Keratinocyte (primary cell): ENCODE results near the gene DPYD. TPM values are rescaled to one million over a fixed set of nuclear protein-coding genes. Genes with fewer than 3 reads are reported as not detected.

ENCODE experiments used
- DNase-seq: peaks from one replicate; pipeline ENCODE4 v3.0.0-alpha.2; 2011; ENCODE audit warnings: low read depth, missing footprints, low spot score
- FAIRE-seq: peaks from 2 replicates; lab custom pipeline; 2011; peaks lifted over from hg19 to GRCh38; lab: Jason Lieb, UNC
- H2AFZ ChIP-seq: 2 replicates; pipeline ENCODE4 v1.6.0; 2012; ENCODE audit warnings: low read length, control low read depth, inconsistent platforms; ENCODE audit not compliant: control insufficient read depth
- H3K27ac ChIP-seq: 2 replicates; pipeline ENCODE4 v1.5.1; 2011; ENCODE audit warnings: low read length; ENCODE audit not compliant: control insufficient read depth, insufficient read depth
- H3K27me3 ChIP-seq: 3 replicates; pipeline ENCODE4 v1.6.0; 2011; ENCODE audit warnings: low read length; ENCODE audit not compliant: control insufficient read depth, insufficient read depth; ENCODE audit errors: extremely low read depth
- H3K36me3 ChIP-seq, 2 experiments: 2 replicates in 1 of 2; 3 replicates in 1 of 2; pipeline ENCODE4 v1.5.1; 2011; ENCODE audit warnings: low read length in 2 of 2, mild to moderate bottlenecking in 1 of 2; ENCODE audit not compliant: control insufficient read depth in 2 of 2, insufficient read depth in 2 of 2; ENCODE audit errors: extremely low read depth in 1 of 2
- H3K4me1 ChIP-seq: 3 replicates; pipeline ENCODE4 v1.5.1; 2011; ENCODE audit warnings: low read length; ENCODE audit not compliant: control insufficient read depth, insufficient read depth; ENCODE audit errors: extremely low read depth
- H3K4me2 ChIP-seq: 3 replicates; pipeline ENCODE4 v1.6.0; 2011; ENCODE audit warnings: low read depth, low read length; ENCODE audit not compliant: control insufficient read depth, insufficient read depth; ENCODE audit errors: extremely low read depth
- H3K4me3 ChIP-seq, 3 experiments: fragments of 200-600 bp in 1 of 3; sonication (generic) in 1 of 3; 2 replicates in 2 of 3; 3 replicates in 1 of 3; pipeline ENCODE4 v1.5.1; 2011 to 2016; ENCODE audit warnings: low read length in 3 of 3, mild to moderate bottlenecking in 3 of 3, control low read depth in 2 of 3, inconsistent platforms in 1 of 3, low read depth in 1 of 3, mixed read lengths in 1 of 3, mixed run types in 1 of 3, moderate library complexity in 1 of 3; ENCODE audit not compliant: control insufficient read depth in 2 of 3, insufficient read depth in 2 of 3; ENCODE audit errors: extremely low read depth in 1 of 3
- H3K79me2 ChIP-seq: 2 replicates; pipeline ENCODE4 v1.6.0; 2012; ENCODE audit warnings: low read length; ENCODE audit not compliant: control insufficient read depth, insufficient read depth
- H3K9ac ChIP-seq: 3 replicates; pipeline ENCODE4 v1.6.0; 2011; ENCODE audit warnings: low read length; ENCODE audit not compliant: control insufficient read depth, insufficient read depth; ENCODE audit errors: extremely low read depth
- H3K9me1 ChIP-seq: 3 replicates; pipeline ENCODE4 v1.6.0; 2011; ENCODE audit warnings: low read length; ENCODE audit not compliant: control insufficient read depth, insufficient read depth; ENCODE audit errors: extremely low read depth
- H3K9me3 ChIP-seq: 2 replicates; pipeline ENCODE4 v1.5.1; 2012; ENCODE audit warnings: low read depth, low read length; ENCODE audit not compliant: control insufficient read depth
- H4K20me1 ChIP-seq: 3 replicates; pipeline ENCODE4 v1.6.0; 2011; ENCODE audit warnings: low read length; ENCODE audit not compliant: control insufficient read depth, insufficient read depth; ENCODE audit errors: extremely low read depth
- EZH2 ChIP-seq: IDR thresholded peaks from one replicate; pipeline ENCODE4 v1.6.1; 2012; ENCODE audit warnings: inconsistent platforms, mild to moderate bottlenecking, low read length, moderate library complexity
- dilution Hi-C: fragments of 300-500 bp; cut with MboI; formaldehyde crosslinking; loops from one replicate; pipeline ENCODE4 v1.7.0; 2020; ENCODE audit warnings: low sequenced_read_pairs; ENCODE audit not compliant: extremely low pct_ligation_motif_present
- polyA plus RNA-seq, 5 experiments: library from polyadenylated mRNA; depleted of rRNA in 3 of 5; stranded (reverse) in 3 of 5; stranded (forward) in 1 of 5; unstranded in 1 of 5; fragments of >200 nt; gene quantifications; 1 replicate in 1 of 5; 2 replicates in 3 of 5; 3 replicates in 1 of 5; pipeline versions ENCODE4 v1.2.1 to v1.2.3, GENCODE V29; 2011 to 2012; ENCODE audit warnings: missing spikeins in 2 of 5, low read depth in 1 of 5, low replicate concordance in 1 of 5
- TF ChIP-seq, protein P1 (sequence below), 3 experiments: IDR thresholded peaks in 1 of 3; conservative IDR thresholded peaks in 1 of 3; optimal IDR thresholded peaks in 1 of 3; 2 replicates in 2 of 3; 3 replicates in 1 of 3; pipeline versions ENCODE3 to v1.5.1; 2011; ENCODE audit warnings: low read length in 3 of 3, mild to moderate bottlenecking in 3 of 3, moderate library complexity in 2 of 3, control low read depth in 1 of 3, inconsistent platforms in 1 of 3; ENCODE audit not compliant: insufficient read depth in 2 of 3; ENCODE audit errors: extremely low read depth in 1 of 3

The DPYD gene
- polyA plus RNA-seq, 1 donor (not counting 4 experiments of a cell fraction or from before 2014, with no cell fraction given), result 1.9 TPM

DNA sequence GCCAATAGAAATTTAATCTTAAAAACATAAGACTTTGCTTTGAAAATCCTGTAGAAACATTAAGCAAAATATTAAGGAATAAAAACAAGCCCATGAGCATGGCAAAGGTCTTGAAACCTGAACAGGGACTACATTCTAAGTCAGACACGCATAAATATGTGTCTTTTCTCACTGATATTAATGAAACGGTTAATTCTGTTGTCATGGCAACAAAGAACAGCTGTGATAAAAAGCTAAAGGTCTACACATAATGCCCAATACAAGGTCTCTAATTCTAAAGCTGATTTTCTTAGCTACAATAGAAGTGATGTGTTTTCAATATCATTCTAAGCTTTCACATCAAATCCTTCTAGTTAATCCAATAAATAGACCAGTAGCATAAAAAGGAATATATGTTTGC lies 867.6 kb downstream of the DPYD start:
- Histone ChIP-seq H3K4me1 (no peaks in the 10 kb centered on the region), H4K20me1 (no peaks in the 10 kb centered on the region), H3K27ac (no peak overlapping the region), H3K79me2 (no peaks in the 10 kb centered on the region), H3K9ac (no peak overlapping the region), H3K4me2 (no peak overlapping the region), H2AFZ (no peak overlapping the region), H3K27me3 (no peaks in the 10 kb centered on the region), H3K9me1 (no peaks in the 10 kb centered on the region), H3K4me3 (no peak overlapping the region), H3K36me3 (no peaks in the 10 kb centered on the region), H3K9me3 (peaks cover 2% of the 10 kb centered on the region)
- dilution Hi-C loops, result no loop called here
- no peak for FAIRE-seq
- DNase-seq, result no peak
- TF ChIP-seq EZH2, result no peak
- TF ChIP-seq, protein P1, sequence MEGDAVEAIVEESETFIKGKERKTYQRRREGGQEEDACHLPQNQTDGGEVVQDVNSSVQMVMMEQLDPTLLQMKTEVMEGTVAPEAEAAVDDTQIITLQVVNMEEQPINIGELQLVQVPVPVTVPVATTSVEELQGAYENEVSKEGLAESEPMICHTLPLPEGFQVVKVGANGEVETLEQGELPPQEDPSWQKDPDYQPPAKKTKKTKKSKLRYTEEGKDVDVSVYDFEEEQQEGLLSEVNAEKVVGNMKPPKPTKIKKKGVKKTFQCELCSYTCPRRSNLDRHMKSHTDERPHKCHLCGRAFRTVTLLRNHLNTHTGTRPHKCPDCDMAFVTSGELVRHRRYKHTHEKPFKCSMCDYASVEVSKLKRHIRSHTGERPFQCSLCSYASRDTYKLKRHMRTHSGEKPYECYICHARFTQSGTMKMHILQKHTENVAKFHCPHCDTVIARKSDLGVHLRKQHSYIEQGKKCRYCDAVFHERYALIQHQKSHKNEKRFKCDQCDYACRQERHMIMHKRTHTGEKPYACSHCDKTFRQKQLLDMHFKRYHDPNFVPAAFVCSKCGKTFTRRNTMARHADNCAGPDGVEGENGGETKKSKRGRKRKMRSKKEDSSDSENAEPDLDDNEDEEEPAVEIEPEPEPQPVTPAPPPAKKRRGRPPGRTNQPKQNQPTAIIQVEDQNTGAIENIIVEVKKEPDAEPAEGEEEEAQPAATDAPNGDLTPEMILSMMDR (optimal IDR thresholded peaks at IDR 0.05 in 1 of 3, IDR thresholded peaks at IDR 0.05 in 1 of 3, conservative IDR thresholded peaks at IDR 0.05 in 1 of 3; ENCODE audit: extremely low read depth in 1 of 3, insufficient read depth in 2 of 3, low read length in 3 of 3), result no peak

DNA sequence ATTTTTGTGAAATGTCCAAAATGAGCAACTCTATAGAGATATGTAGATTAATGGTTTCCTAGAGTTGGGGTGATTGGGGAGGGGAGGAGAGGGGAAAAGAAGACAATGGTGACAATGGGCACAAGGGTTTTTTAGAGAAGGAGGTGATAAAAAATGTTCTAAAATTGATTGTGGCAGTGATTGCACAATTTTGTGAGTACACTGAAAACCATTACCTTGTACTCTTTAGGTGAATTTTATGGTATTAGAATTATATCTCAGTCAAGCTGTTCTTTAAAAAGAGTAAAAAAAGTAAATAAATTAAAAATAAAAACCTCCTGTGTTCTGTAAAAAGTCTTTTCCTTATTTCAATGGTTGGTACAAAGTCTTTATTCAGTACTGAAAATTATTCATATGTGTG lies 869.0 kb downstream of the DPYD start:
- no peaks in the 10 kb centered on the region for H3K9me1 ChIP-seq
- peaks cover 2% of the 10 kb centered on the region for H3K9me3 ChIP-seq
- no peak overlapping the region for H3K27ac ChIP-seq
- no peaks in the 10 kb centered on the region for H3K27me3 ChIP-seq
- H3K36me3 ChIP-seq, result no peaks in the 10 kb centered on the region
- H3K4me2 ChIP-seq, result no peak overlapping the region
- no peak for DNase-seq
- H3K4me3 ChIP-seq, result no peak overlapping the region
- H3K79me2 ChIP-seq, result no peaks in the 10 kb centered on the region
- no peak overlapping the region for H2AFZ ChIP-seq
- no peak for FAIRE-seq
- dilution Hi-C loops, result no loop called here
- no peaks in the 10 kb centered on the region for H4K20me1 ChIP-seq
- TF ChIP-seq, protein P1 (optimal IDR thresholded peaks at IDR 0.05 in 1 of 3, IDR thresholded peaks at IDR 0.05 in 1 of 3, conservative IDR thresholded peaks at IDR 0.05 in 1 of 3; ENCODE audit: extremely low read depth in 1 of 3, insufficient read depth in 2 of 3, low read length in 3 of 3), result no peak
- TF ChIP-seq EZH2, result no peak
- H3K9ac ChIP-seq, result no peak overlapping the region
- H3K4me1 ChIP-seq, result no peaks in the 10 kb centered on the region
